PC-3 (cell line): ENCODE data around the gene STK32C.

Experiments
- CTCF ChIP-seq: fragments of 300-600 bp; sonication (generic); conservative IDR thresholded peaks from 2 replicates; pipeline ENCODE4 v1.5.1; 2017; ENCODE audit warnings: antibody characterized with exemption, low read depth, mild to moderate bottlenecking, low read length
- EZH2phosphoT487 ChIP-seq: fragments of 300-600 bp; sonication (generic); IDR thresholded peaks from 2 replicates; pipeline ENCODE4 v1.6.1; 2018; ENCODE audit warnings: mild to moderate bottlenecking, antibody characterized with exemption, low read length, borderline replicate concordance

GRCh38 chr10:132316133-132316532 lies 8.4 kb upstream of the STK32C start:
- TF ChIP-seq CTCF (no peak), EZH2phosphoT487 (no peak)
